Measurements from ENCODE around the gene WDR18.

DNA sequence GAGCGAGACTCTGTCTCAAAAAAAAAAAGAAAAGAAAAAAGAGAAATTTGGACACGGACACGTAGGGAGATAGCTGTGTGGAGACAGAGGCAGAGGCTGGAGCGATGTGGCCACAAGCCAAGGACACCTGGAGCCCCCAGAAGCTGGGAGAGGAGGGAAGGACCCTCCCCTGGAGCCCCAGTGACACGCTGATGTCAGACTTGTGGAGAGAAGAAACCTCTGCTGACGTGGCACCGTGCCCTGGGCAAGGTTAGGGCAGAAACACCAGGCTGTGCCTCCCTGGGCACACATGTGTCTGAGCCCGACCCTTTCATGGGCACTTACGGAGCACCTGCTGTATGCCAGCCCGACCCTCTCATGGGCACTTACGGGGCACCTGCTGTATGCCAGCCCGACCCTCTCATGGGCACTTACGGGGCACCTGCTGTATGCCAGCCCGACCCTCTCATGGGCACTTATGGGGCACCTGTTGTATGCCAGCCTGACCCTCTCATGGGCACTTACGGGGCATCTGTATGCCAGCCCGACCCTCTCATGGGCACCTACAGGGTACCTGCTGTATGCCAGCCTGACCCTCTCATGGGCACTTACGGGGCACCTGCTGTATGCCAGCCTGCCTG is 40.5 kb upstream of the WDR18 start:
- TF ChIP-seq POLR2A (IDR thresholded peaks at IDR 0.05; ENCODE audit: low read length) = no peak
- no peak for TF ChIP-seq GATA1 (IDR thresholded peaks at IDR 0.05; ENCODE audit: low read depth, low read length)
